Transverse colon (tissue), 3 donors: ENCODE results near the gene EYA4.

Experiments
- CTCF ChIP-seq, 5 experiments: fragments of 200-600 bp in 3 of 5; fragments of 450-650 bp in 2 of 5; sonication (generic) in 3 of 5; IDR thresholded peaks; 1 replicate in 2 of 5; 2 replicates in 3 of 5; pipeline ENCODE4 v1.5.1; 2016 to 2017; ENCODE audit warnings: antibody characterized with exemption in 5 of 5, inconsistent platforms in 3 of 5, mild to moderate bottlenecking in 2 of 5, moderate library complexity in 1 of 5
- POLR2A ChIP-seq: fragments of 450-650 bp; IDR thresholded peaks from one replicate; pipeline ENCODE4 v1.6.1; 2016; ENCODE audit warnings: antibody characterized with exemption, mild to moderate bottlenecking, moderate library complexity

GRCh38 chr6:133392015-133392414 is 150.9 kb downstream of the EYA4 start:
- no peak for TF ChIP-seq POLR2A
- TF ChIP-seq CTCF (IDR thresholded peaks at IDR 0.05) = no peak
